ENCODE measurements around the gene MED13L. TPM values are rescaled to one million over a fixed set of nuclear protein-coding genes. Genes with fewer than 3 reads are reported as not detected.

MED13L gene
- total and polyA plus RNA-seq, 2 donors (not counting 1 experiment from before 2014, with no cell fraction given) = 56.5 to 97.3 TPM

DNA sequence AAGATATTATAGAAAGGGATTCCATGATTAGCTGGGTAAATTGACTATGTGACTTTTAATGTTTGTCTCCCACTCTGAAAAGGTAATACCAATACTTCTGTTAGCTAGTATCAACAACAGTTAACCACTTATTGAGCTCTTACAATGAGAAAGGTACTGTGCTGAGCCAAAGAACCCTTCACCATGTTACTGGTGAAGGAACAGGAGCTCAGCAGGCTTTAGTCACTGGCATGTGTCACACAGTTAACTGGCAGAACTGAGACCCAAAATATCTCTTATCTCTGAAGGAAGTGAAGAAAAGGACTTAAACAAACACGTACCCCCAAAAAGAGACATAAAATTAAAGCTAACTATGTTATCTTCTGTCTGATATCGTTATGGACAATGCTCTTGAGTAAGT lies 170.6 kb downstream of the MED13L start:
- no peak overlapping the region for H2AFZ ChIP-seq (ENCODE audit: low read length)
- no peak for DNase-seq (ENCODE audit: low read depth in 2 of 2)
- no peaks in the 10 kb centered on the region for H3K27me3 ChIP-seq (ENCODE audit: control insufficient read depth, insufficient read depth, low read length)
- no peak overlapping the region for H3K9ac ChIP-seq (ENCODE audit: insufficient read depth, low read length)
- TF ChIP-seq, protein P1, sequence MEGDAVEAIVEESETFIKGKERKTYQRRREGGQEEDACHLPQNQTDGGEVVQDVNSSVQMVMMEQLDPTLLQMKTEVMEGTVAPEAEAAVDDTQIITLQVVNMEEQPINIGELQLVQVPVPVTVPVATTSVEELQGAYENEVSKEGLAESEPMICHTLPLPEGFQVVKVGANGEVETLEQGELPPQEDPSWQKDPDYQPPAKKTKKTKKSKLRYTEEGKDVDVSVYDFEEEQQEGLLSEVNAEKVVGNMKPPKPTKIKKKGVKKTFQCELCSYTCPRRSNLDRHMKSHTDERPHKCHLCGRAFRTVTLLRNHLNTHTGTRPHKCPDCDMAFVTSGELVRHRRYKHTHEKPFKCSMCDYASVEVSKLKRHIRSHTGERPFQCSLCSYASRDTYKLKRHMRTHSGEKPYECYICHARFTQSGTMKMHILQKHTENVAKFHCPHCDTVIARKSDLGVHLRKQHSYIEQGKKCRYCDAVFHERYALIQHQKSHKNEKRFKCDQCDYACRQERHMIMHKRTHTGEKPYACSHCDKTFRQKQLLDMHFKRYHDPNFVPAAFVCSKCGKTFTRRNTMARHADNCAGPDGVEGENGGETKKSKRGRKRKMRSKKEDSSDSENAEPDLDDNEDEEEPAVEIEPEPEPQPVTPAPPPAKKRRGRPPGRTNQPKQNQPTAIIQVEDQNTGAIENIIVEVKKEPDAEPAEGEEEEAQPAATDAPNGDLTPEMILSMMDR (conservative IDR thresholded peaks at IDR 0.05 in 1 of 2, IDR thresholded peaks at IDR 0.05 in 1 of 2; ENCODE audit: low read depth in 1 of 2, low read length in 2 of 2) = no peak
- no peak for TF ChIP-seq EZH2 (IDR thresholded peaks at IDR 0.05; ENCODE audit: low read length, missing control alignments)
- no peaks in the 10 kb centered on the region for H3K4me1 ChIP-seq (ENCODE audit: control insufficient read depth, extremely low read depth, insufficient read depth, low read length)
- no peak overlapping the region for H3K27ac ChIP-seq (ENCODE audit: insufficient read depth, low read length)
- peaks cover 16% of the 10 kb centered on the region for H3K79me2 ChIP-seq (ENCODE audit: control insufficient read depth, insufficient read depth, low read length)
- H3K4me2 ChIP-seq (ENCODE audit: extremely low read depth, insufficient read depth, low read length) = no peak overlapping the region
- no peaks in the 10 kb centered on the region for H4K20me1 ChIP-seq (ENCODE audit: control insufficient read depth, extremely low read depth, insufficient read depth, low read length)
- H3K36me3 ChIP-seq (ENCODE audit: control insufficient read depth, insufficient read depth, low read length) = no peaks in the 10 kb centered on the region
- no peaks in the 10 kb centered on the region for H3K9me3 ChIP-seq (ENCODE audit: control insufficient read depth, insufficient read depth, low read depth, low read length)
- H3K4me3 ChIP-seq (replicated peaks in 1 of 4; ENCODE audit: control extremely low read depth in 1 of 4, insufficient read depth in 1 of 4, low read depth in 3 of 4, low read length in 4 of 4) = no peak overlapping the region

DNA sequence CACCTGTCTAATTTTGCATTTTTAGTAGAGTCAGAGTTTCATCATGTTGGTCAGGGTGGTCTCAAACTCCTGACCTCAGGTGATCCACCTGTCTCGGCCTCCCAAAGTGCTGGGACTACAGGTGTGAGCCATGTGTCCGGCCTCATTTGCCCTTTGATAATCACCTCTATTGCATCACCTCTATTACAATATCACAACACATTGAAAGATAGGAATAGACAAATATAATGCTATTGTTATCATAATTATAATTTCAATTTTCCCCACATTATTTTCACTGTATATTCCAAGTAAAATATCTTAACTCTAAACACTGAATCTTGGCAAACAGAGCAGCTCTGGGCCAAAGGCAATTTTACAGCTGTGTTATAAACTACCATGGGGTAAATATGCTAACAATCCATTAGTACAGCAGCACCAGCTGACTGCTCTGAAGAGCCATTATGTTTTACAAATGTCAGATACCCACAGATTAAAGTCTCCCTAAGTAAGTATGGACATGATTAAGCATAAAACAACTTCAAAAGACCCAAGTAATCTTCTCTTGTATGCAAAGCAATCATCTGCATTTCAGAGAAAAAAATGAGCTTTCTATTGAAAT lies 173.2 kb downstream of the MED13L start:
- TF ChIP-seq, protein P1 (conservative IDR thresholded peaks at IDR 0.05 in 1 of 2, IDR thresholded peaks at IDR 0.05 in 1 of 2; ENCODE audit: low read depth in 1 of 2, low read length in 2 of 2) = no peak
- no peak for TF ChIP-seq EZH2 (IDR thresholded peaks at IDR 0.05; ENCODE audit: low read length, missing control alignments)
- peak in 1 of 2 donors; percentile 36 for DNase-seq (ENCODE audit: low read depth in 2 of 2)

DNA sequence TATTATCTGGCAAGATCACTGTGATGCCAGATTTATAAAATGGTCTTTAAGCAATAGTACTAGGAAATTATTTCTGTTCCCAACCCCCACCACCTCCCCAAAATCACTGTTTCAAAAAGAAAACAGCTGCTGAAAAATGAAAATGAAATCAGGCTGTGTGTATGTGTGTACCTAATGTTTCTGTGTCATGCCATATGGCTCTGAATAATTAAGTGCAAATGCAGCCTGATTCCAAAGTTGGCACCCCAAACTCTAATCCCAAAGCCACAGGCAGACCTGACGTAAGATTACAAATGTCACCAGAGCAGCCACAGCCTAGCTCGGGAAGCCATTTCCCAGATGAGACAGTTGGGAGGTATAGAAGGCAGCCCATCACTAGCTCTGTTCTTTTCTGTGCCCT lies 175.5 kb downstream of the MED13L start:
- peaks cover 21% of the 10 kb centered on the region for H3K79me2 ChIP-seq (ENCODE audit: control insufficient read depth, insufficient read depth, low read length)
- H4K20me1 ChIP-seq (ENCODE audit: control insufficient read depth, extremely low read depth, insufficient read depth, low read length) = peaks cover 2% of the 10 kb centered on the region

More for the DNA sequence above, 173.2 kb downstream of the MED13L start:
- Histone ChIP-seq H3K9me3 (ENCODE audit: control insufficient read depth, insufficient read depth, low read depth, low read length) (no peaks in the 10 kb centered on the region), H3K27ac (ENCODE audit: insufficient read depth, low read length) (no peak overlapping the region), H3K4me3 (replicated peaks in 1 of 4; ENCODE audit: control extremely low read depth in 1 of 4, insufficient read depth in 1 of 4, low read depth in 3 of 4, low read length in 4 of 4) (no peak overlapping the region), H3K36me3 (ENCODE audit: control insufficient read depth, insufficient read depth, low read length) (no peaks in the 10 kb centered on the region), H4K20me1 (ENCODE audit: control insufficient read depth, extremely low read depth, insufficient read depth, low read length) (no peaks in the 10 kb centered on the region), H3K9ac (ENCODE audit: insufficient read depth, low read length) (no peak overlapping the region), H2AFZ (ENCODE audit: low read length) (no peak overlapping the region), H3K27me3 (ENCODE audit: control insufficient read depth, insufficient read depth, low read length) (no peaks in the 10 kb centered on the region), H3K4me2 (ENCODE audit: extremely low read depth, insufficient read depth, low read length) (no peak overlapping the region), H3K4me1 (ENCODE audit: control insufficient read depth, extremely low read depth, insufficient read depth, low read length) (no peaks in the 10 kb centered on the region), H3K79me2 (ENCODE audit: control insufficient read depth, insufficient read depth, low read length) (peaks cover 17% of the 10 kb centered on the region)

More for the DNA sequence above, 175.5 kb downstream of the MED13L start:
- no peak overlapping the region for H3K4me2 ChIP-seq (ENCODE audit: extremely low read depth, insufficient read depth, low read length)
- H3K4me1 ChIP-seq (ENCODE audit: control insufficient read depth, extremely low read depth, insufficient read depth, low read length) = no peaks in the 10 kb centered on the region
- H3K27me3 ChIP-seq (ENCODE audit: control insufficient read depth, insufficient read depth, low read length) = no peaks in the 10 kb centered on the region
- DNase-seq (ENCODE audit: low read depth in 2 of 2) = no peak
- no peak overlapping the region for H3K4me3 ChIP-seq (replicated peaks in 1 of 4; ENCODE audit: control extremely low read depth in 1 of 4, insufficient read depth in 1 of 4, low read depth in 3 of 4, low read length in 4 of 4)
- no peak for TF ChIP-seq EZH2 (IDR thresholded peaks at IDR 0.05; ENCODE audit: low read length, missing control alignments)
- TF ChIP-seq, protein P1 (conservative IDR thresholded peaks at IDR 0.05 in 1 of 2, IDR thresholded peaks at IDR 0.05 in 1 of 2; ENCODE audit: low read depth in 1 of 2, low read length in 2 of 2) = no peak
- H3K36me3 ChIP-seq (ENCODE audit: control insufficient read depth, insufficient read depth, low read length) = no peaks in the 10 kb centered on the region
- H3K9ac ChIP-seq (ENCODE audit: insufficient read depth, low read length) = no peak overlapping the region
- no peak overlapping the region for H3K27ac ChIP-seq (ENCODE audit: insufficient read depth, low read length)
- no peaks in the 10 kb centered on the region for H3K9me3 ChIP-seq (ENCODE audit: control insufficient read depth, insufficient read depth, low read depth, low read length)
- H2AFZ ChIP-seq (ENCODE audit: low read length) = no peak overlapping the region
